ENCODE data around the gene ST3GAL3. TPM values are rescaled to one million over a fixed set of nuclear protein-coding genes. Genes with fewer than 3 reads are reported as not detected.

The ST3GAL3 gene
- total RNA-seq, 1 experiment from 2014 or later, result 8.6 TPM

- CTCF ChIA-PET, result interaction anchor here (0.6 to 3.0 kb wide), 6 partner anchors 8 to 276 kb away, joined by 3 to 21 read pairs (median 8); partner anchors contain the start of gene KDM4A
These were observed 47.8 kb upstream of the ST3GAL3 start for GRCh38 chr1:43659212-43660166.

GRCh38 chr1:43660355-43660754 is 47.0 kb upstream of the ST3GAL3 start:
- DNase-seq (ENCODE audit: low spot score) (peak; percentile 28), ATAC-seq (peak; percentile 86)
- peaks cover 25% of the 10 kb centered on the region for H3K4me1 Mint-ChIP-seq
- peaks cover 75% of the 10 kb centered on the region for H3K36me3 Mint-ChIP-seq
- H3K9me3 Mint-ChIP-seq, result no peaks in the 10 kb centered on the region
- H3K4me3 Mint-ChIP-seq, result peak overlapping the region; percentile 41
- ChIA-PET CTCF (interaction anchor here (1.0 to 3.0 kb wide), 6 partner anchors 9 to 275 kb away, joined by 3 to 21 read pairs (median 8); partner anchors contain the start of gene KDM4A), POLR2A (interaction anchor here (0.6 to 3.0 kb wide), 6 partner anchors 10 to 203 kb away, joined by 3 to 50 read pairs (median 4); partner anchors contain the start of gene KDM4A)
- H3K27me3 Mint-ChIP-seq (ENCODE audit: low read depth), result no peaks in the 10 kb centered on the region; the same call in 1 of the 2 replicates
- peak overlapping the region; percentile 98 for H3K27ac Mint-ChIP-seq
- TF ChIP-seq FOXK1 (CRISPR knock-in tag; IDR thresholded peaks at IDR 0.05), result peak; percentile 71; the same call in 1 of the 2 replicates
- no peak for TF ChIP-seq E2F4 (CRISPR knock-in tag; IDR thresholded peaks at IDR 0.05; ENCODE audit: borderline replicate concordance, low read depth)
- TF ChIP-seq ZNF532 (CRISPR knock-in tag; IDR thresholded peaks at IDR 0.05; ENCODE audit: borderline replicate concordance), result no peak
- TF ChIP-seq NR2C2 (CRISPR knock-in tag; IDR thresholded peaks at IDR 0.05), result no peak
- TF ChIP-seq NR3C1 (CRISPR knock-in tag; conservative IDR thresholded peaks at IDR 0.05; ENCODE audit: low read depth), result no peak
- TF ChIP-seq MLX (CRISPR knock-in tag; IDR thresholded peaks at IDR 0.05), result no peak
- TF ChIP-seq RORB (CRISPR knock-in tag; IDR thresholded peaks at IDR 0.05), result no peak
- no peak for TF ChIP-seq ZBTB43 (CRISPR knock-in tag; IDR thresholded peaks at IDR 0.05)
- TF ChIP-seq GTF2I (CRISPR knock-in tag; conservative IDR thresholded peaks at IDR 0.05), result 0 out of 2 replicates have a peak, but pooled peaks have one; percentile 16
- no peak for TF ChIP-seq CREM (CRISPR knock-in tag; IDR thresholded peaks at IDR 0.05)

More at GRCh38 chr1:43659212-43660166, 47.8 kb upstream of the ST3GAL3 start:
- Mint-ChIP-seq H3K27me3 (ENCODE audit: low read depth) (no peaks in the 10 kb centered on the region; the same call in 1 of the 2 replicates), H3K27ac (peak overlapping the region; percentile 98), H3K9me3 (no peaks in the 10 kb centered on the region), H3K4me1 (peaks cover 27% of the 10 kb centered on the region), H3K4me3 (peak overlapping the region; percentile 41), H3K36me3 (peaks cover 76% of the 10 kb centered on the region)
- DNase-seq (ENCODE audit: low spot score) (no peak), ATAC-seq (peak; percentile 77)
- POLR2A ChIA-PET, result interaction anchor here (0.6 to 3.0 kb wide), 5 partner anchors 9 to 109 kb away, joined by 3 to 50 read pairs (median 3); partner anchors contain the start of gene KDM4A
- no peak for TF ChIP-seq CTCF (IDR thresholded peaks at IDR 0.05)
- TF ChIP-seq ZNF512 (CRISPR knock-in tag; IDR thresholded peaks at IDR 0.05; ENCODE audit: borderline replicate concordance), result no peak
- no peak for TF ChIP-seq NR3C1 (CRISPR knock-in tag; conservative IDR thresholded peaks at IDR 0.05; ENCODE audit: low read depth)
- TF ChIP-seq SP1 (CRISPR knock-in tag; conservative IDR thresholded peaks at IDR 0.05), result no peak
- TF ChIP-seq SMAD3 (CRISPR knock-in tag; IDR thresholded peaks at IDR 0.05; ENCODE audit: borderline replicate concordance), result no peak
- TF ChIP-seq CREB1 (CRISPR knock-in tag; IDR thresholded peaks at IDR 0.05), result no peak
- TF ChIP-seq ZNF317 (CRISPR knock-in tag; IDR thresholded peaks at IDR 0.05; ENCODE audit: borderline replicate concordance, low read depth), result no peak

Data from WTC11 (cell line).